D721Med (cell line): ENCODE results near the gene ATG4B.

Experiments used
- DNase-seq: peaks from one replicate; pipeline ENCODE4 v3.0.0; 2011; ENCODE audit warnings: low spot score; ENCODE audit not compliant: insufficient read length
- FAIRE-seq: peaks from 2 replicates; lab custom pipeline; 2011; peaks lifted over from hg19 to GRCh38; lab: Jason Lieb, UNC
- CTCF ChIP-seq: IDR thresholded peaks from 2 replicates; pipeline ENCODE4 v1.5.1; 2012; ENCODE audit warnings: mild to moderate bottlenecking, control low read depth; ENCODE audit not compliant: insufficient read depth; ENCODE audit errors: missing control alignments

ATG4B gene

GRCh38 chr2:241607162-241607885, 30.2 kb upstream of the ATG4B start:
- FAIRE-seq (no peak), DNase-seq (no peak)
- no peak for TF ChIP-seq CTCF

DNA sequence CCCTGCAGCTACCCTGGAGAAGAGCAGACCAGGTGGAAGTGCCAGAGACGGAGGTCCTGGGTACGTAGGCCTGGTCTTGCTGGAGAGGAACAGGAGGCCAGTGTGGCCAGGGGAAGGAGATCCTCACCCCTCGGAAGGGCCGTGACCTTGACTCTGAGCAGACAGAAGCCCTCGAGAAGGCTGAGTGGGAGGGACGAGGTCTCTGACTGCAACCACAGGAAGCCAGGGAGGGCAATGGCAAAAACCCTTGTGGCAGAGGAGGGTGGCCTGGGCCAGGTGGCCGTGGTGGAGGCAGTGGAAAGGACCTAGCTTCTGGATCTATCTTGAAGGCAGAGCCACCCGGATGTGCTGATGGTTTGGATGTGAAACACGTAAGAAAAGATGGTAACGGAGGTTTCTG, 28.6 kb upstream of the ATG4B start:
- TF ChIP-seq CTCF = no peak
- FAIRE-seq = no peak
- no peak for DNase-seq

DNA sequence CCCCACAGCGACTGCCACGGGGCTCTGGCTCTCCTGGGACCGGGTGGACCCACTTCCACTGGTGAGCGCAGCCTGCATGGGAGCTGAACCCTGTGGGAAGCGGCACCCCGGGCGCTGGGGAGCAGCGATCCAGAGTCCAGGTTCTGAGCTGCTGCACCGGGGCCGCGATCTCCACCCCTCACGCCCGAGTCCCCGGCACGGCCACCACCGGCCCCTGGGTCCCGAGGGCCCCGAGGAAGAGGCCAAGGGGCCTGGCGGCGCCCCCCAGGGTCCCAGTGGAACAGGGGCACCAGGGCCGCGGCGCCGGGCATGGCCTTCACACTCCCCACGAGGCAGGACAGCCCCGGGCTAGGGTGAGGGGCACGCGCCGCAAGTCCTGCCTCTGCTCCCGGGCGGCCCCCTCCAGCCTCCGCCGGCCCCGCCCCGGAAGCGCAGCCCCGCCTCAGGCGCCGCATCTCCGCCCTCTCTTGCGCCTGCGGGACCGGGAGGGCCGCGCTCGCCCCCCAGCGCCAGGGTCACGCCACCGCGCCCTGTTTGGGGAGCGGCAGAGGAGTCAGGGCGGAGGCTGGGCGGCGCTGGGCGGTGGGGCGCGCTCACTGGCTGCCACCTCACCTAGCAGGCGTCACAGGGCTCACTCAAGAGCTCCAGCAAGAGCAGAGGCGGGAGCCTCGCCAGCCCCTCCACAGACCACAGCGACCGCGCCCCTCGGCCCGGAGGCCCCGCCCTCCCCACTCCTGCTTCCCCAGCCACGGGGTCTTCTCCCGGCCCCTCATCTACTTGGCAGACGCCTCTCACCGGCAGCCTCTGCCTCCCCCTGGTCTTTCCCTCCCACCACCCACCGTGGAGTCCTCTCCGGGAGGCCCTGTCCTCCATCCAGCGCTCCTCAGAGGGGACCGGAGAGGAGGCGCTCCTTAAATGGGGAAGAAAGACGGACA, 27.4 kb upstream of the ATG4B start:
- FAIRE-seq = no peak
- no peak for TF ChIP-seq CTCF
- DNase-seq = peak; percentile 77

GRCh38 chr2:241611062-241611461, 26.4 kb upstream of the ATG4B start:
- no peak for FAIRE-seq
- TF ChIP-seq CTCF = no peak
- DNase-seq = no peak

DNA sequence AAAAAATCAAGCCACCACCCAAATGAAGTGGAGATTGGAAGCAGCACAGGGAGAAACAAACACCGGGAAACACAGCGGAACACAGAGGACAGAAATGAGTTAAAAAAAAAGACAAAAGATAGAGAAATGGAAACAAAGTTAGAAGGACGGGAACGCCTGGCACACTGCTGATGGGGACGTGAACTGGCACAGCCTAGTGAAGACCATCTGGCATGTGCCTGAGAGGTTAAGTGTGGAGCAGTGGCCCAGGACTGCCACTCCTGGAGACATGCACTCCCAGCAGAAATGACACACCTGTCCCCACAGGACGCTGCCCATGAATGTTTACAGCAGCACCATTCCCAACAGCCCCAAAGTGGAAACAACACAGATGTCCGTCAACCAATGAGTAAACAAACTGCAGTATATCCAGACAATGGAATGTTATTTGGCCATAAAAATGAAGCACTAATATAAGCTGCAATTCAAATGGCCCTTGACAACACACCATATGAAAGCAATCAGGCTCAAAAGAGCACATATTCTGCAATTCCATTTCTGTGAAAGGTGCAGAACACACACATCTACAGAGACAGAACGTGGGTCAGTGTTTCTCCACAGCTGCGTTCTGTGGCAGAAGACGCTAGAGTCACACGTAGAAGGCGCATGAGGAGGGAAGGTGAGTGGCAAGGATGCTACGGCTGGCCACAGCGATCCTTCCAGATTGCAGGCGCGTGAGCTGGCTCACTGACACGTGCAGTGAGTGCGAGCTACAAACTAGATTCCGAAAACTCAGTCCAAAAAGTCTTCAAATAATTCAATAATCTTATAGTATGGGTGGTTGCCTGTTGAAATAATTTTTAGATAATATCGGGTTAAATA, 25.1 kb upstream of the ATG4B start:
- no peak for TF ChIP-seq CTCF
- DNase-seq = no peak
- FAIRE-seq = no peak

- no peak for TF ChIP-seq CTCF
- FAIRE-seq (no peak), DNase-seq (no peak)
Measured at GRCh38 chr2:241613017-241613780, 24.3 kb upstream of the ATG4B start.
